HFF-Myc (cell line): ENCODE data around the gene WNT11.

Experiments
- DNase-seq: peaks from one replicate; pipeline ENCODE4 v3.0.0-alpha.2; 2011; ENCODE audit warnings: low read depth; ENCODE audit errors: extremely low read depth
- H3K4me3 ChIP-seq: replicated peaks from 2 replicates; pipeline ENCODE4 v1.5.1; 2011; ENCODE audit warnings: low read depth, mild to moderate bottlenecking, control low read depth, low read length
- TF ChIP-seq, protein P1 (sequence below): IDR thresholded peaks from 2 replicates; pipeline ENCODE4 v1.5.1; 2012; ENCODE audit warnings: mild to moderate bottlenecking, low read depth, low read length, control low read depth; ENCODE audit errors: missing control alignments

The WNT11 gene

DNA sequence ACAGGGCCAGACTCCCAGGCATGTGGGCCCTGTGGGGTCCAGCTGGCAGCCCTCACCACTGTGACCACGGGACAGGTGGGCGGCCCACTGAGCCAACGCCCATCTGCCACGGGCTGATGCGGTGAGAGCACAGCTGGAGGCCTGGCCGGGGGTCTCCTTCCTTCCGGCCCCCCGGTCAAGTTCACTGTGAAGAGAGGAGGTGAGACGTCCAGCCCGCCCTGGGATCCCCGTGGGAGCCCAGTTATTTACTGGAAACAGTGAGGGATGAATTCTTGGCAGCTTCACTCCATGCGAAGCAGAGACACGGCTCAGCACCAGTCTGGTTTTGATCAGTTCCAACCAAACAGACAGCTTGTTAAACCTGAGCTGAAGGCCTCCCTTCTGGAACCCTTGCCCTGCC, 38.7 kb downstream of the WNT11 start:
- DNase-seq = no peak
- H3K4me3 ChIP-seq = no peak overlapping the region
- TF ChIP-seq, protein P1, sequence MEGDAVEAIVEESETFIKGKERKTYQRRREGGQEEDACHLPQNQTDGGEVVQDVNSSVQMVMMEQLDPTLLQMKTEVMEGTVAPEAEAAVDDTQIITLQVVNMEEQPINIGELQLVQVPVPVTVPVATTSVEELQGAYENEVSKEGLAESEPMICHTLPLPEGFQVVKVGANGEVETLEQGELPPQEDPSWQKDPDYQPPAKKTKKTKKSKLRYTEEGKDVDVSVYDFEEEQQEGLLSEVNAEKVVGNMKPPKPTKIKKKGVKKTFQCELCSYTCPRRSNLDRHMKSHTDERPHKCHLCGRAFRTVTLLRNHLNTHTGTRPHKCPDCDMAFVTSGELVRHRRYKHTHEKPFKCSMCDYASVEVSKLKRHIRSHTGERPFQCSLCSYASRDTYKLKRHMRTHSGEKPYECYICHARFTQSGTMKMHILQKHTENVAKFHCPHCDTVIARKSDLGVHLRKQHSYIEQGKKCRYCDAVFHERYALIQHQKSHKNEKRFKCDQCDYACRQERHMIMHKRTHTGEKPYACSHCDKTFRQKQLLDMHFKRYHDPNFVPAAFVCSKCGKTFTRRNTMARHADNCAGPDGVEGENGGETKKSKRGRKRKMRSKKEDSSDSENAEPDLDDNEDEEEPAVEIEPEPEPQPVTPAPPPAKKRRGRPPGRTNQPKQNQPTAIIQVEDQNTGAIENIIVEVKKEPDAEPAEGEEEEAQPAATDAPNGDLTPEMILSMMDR = no peak

- H3K4me3 ChIP-seq = no peak overlapping the region
- TF ChIP-seq, protein P1 = no peak
- DNase-seq = no peak
Measured at GRCh38 chr11:76166314-76166713, 40.0 kb downstream of the WNT11 start.

GRCh38 chr11:76164861-76165751, 41.2 kb downstream of the WNT11 start:
- DNase-seq = no peak
- TF ChIP-seq, protein P1 = no peak
- no peak overlapping the region for H3K4me3 ChIP-seq

GRCh38 chr11:76164081-76164480, 42.2 kb downstream of the WNT11 start:
- H3K4me3 ChIP-seq = no peak overlapping the region
- TF ChIP-seq, protein P1 = no peak
- DNase-seq = no peak

DNA sequence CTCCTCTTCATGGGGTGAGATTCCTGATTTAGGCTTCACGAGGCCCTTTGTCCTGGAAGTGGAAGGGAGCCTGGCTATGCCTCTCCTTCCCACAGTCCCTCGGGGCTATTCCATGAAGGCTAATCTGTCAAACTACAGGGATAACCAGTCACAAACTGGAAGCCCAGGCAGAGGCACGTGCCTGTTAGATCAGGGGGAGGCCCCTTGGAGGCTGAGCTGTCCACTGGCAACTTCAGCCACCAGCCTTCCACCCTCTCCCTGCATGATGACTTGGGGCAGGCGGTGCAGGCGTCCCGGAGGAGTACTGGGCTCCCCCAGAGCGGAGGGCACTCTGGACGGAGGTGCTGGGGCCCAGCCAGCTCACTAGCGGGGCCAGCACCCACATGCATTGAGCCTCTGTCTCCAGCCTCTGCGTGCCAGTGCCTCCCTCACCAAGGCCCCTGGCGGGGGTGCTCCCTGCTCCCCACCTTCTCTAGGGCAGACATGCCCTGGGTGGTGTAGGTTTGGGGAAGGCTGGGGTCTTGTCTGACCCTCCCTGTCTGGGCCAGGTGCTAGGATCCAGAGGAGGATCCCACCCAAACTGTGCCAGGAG, 42.9 kb downstream of the WNT11 start:
- no peak for DNase-seq
- TF ChIP-seq, protein P1 = no peak
- no peak overlapping the region for H3K4me3 ChIP-seq

DNA sequence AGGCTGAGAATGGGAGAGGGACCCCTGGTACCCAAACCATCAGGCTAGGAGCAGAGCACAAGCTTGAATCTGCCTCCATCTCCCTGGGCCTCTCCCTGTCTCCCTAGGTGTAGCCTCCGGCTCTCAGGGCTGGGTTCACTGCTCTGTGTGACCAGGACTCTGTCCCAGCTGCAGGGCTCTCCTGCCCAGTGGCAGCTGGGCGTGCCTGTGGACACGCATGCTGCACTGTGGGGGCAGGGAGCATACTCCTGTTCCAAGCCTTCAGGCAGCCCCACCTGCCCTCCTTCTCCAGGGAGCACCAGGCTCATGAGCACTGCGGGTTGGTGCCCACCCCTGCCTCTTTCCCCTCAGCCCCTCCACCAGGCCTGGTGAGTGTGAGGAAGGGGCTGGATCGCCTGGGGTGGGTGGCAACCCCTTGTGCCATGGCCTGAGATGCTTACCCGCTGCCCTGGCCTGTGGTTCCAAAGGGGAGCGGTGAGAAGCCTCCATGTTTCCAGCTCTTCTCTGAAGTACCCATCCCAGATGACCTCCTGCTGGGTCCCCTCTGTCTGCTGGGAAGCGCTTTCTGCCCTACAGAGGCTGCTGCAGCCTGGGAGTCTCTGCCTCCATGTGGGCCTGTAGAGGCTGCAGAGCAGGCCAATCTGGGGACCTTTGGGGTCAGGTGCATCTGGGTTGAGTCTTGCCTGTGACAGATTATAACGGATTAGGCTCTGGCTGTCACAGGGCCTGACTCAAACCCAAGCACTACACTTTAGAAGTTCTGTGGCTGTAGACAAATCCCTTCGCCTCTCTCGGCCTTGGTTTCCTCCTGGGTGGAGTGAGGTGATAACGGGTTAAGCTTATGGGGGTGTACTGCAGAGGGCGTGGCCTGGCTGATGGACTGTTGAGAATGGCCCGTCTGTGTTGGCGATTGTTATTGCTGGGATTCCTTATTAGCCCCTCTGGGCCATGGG, 43.7 kb downstream of the WNT11 start:
- H3K4me3 ChIP-seq = no peak overlapping the region
- DNase-seq = no peak
- TF ChIP-seq, protein P1 = no peak
